GM18499 (cell line): ENCODE results near the gene ADGRA3.

Experiments used
- ATAC-seq: cut with Tn5 transposase; IDR thresholded peaks from one replicate; pipeline ENCODE4 v1.9.1; 2021; ENCODE audit warnings: moderate number of reproducible peaks; ENCODE audit not compliant: insufficient read depth, unreplicated experiment

ADGRA3 gene

GRCh38 chr4:22510750-22511149 lies 5.1 kb downstream of the ADGRA3 start:
- no peak for ATAC-seq

DNA sequence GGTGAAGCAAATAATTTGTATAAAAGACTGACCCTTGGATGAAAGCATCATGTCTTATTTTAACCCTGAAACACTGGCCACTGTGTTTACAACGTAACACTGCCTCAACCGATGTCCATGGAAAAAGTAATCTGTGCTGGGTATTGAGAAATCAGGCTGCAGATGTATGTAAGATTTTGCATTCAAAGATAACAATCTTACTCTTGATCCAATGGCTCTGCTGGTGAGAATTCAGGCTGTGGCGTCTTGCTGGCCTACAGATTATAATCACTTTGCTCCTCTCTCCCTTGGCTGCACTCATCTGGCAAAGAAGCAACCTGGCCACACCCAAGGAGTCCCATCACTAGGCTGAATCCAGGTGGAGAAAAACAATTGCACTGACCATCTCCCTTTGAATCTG lies 7.5 kb downstream of the ADGRA3 start:
- no peak for ATAC-seq

DNA sequence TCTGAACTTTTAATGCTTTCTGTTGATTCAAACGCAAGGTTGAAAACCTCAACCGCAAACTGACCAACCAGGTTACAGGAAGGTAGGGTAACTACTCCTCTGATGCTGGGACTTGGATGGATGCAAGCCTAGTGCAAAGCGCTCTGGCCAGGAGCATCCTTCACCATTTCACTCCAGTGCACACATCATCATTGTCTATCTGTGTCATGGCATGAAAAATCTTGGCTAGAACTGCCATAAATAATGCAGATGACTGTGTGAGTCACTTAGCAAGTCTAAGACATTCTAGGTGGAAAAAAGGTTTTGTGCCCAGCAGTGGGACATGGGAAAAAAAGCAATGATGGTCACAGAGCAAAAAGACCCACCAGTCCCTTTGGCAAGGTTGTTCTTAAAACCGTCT lies 10.9 kb downstream of the ADGRA3 start:
- no peak for ATAC-seq

DNA sequence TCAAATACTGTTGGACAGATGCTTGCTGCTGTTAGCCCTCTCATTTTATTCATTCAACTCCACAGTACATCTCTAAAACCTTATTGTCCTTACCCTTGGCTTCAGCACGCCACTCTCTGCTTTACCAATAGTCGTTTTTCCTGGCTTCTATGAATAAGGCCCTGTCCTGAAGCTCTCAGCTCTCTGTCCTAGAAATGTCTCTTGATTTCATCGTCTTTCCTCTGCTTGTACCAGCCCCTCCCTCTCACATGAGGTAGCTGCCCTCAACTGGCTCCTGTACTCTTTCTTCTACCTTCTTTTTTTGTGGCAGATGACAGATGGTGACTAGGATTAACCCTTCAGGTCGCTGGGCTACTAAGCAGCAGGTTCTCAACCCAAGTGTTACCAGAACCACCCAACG lies 11.4 kb downstream of the ADGRA3 start:
- no peak for ATAC-seq

GRCh38 chr4:22502895-22503814 lies 12.7 kb downstream of the ADGRA3 start:
- ATAC-seq = no peak

GRCh38 chr4:22501715-22502095 lies 14.2 kb downstream of the ADGRA3 start:
- no peak for ATAC-seq

GRCh38 chr4:22500831-22501714 lies 14.8 kb downstream of the ADGRA3 start:
- ATAC-seq = no peak

DNA sequence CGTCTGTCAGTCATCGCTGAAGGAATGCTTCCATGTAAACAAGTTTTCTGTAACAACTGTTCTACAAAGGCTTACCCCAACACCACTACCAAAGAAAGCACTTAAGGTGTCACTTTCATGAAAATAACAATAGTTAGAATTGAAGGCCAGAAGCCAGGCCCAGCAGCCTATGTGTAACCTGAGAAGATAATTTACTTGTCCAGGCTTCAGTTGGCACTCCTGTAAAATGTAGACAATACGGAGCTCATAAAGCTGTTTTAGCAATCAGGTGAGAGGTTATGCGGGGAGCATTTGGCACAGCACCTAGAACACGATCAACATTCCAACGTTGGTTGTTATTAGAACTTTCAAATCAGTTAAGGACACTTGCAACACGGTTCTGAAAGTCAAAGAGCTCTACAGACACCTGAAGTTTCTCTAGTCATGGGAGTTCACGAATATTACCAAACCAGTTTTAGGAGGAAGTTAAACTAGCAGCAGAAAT lies 15.7 kb downstream of the ADGRA3 start:
- no peak for ATAC-seq

- no peak for ATAC-seq
Measured at GRCh38 chr4:22498866-22499265, 17.0 kb downstream of the ADGRA3 start.

GRCh38 chr4:22496165-22496813 lies 19.6 kb downstream of the ADGRA3 start:
- ATAC-seq = no peak

DNA sequence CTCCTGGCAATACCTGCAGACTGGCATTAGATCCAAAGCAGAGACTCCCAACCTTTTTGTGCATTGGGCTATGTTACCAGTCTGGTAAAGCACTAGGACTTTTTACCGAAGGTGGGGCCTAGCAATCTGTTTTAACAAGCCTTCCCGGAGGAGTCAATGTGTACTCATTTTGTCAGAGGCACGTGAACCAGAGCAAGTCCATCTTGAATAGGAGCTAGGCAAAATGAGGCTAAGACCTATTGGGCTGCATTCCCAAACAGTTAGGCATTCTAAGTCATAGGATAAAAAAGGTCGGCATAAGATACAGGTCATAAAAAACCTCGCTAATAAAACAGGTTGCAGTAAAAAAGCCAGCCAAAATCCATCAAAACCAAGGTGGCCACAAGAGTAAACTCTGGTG lies 22.3 kb downstream of the ADGRA3 start:
- ATAC-seq = no peak

GRCh38 chr4:22492987-22493386 lies 22.9 kb downstream of the ADGRA3 start:
- no peak for ATAC-seq

GRCh38 chr4:22491939-22492338 lies 23.9 kb downstream of the ADGRA3 start:
- ATAC-seq = no peak

DNA sequence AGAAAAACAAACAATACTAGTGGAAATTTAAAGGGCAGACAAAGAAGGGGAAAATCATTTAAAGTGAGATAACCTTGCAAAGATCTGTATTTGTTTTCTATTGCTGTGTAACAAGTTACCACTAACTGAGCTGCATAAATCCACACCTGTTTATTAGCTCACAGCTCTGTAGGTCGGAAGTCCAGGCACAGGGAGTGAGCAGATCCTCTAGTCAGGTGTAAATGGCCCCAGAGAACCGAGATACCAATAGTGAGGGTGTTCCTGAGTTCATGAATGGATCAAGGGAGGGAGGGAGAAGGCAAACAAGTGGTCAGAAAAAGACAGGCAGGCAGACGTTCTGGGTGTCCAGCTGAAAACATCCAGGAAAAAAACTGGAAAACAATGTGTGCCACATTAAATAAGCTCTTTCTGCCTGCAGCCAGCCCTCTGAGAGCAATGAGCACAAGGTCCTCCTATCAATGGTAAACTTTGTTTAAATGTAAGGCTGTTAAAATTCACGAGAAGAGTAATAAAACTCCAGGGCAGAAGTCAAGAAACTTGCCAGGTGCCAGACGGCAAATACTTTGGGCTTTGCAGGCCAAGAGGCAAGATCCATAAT lies 25.0 kb downstream of the ADGRA3 start:
- no peak for ATAC-seq

DNA sequence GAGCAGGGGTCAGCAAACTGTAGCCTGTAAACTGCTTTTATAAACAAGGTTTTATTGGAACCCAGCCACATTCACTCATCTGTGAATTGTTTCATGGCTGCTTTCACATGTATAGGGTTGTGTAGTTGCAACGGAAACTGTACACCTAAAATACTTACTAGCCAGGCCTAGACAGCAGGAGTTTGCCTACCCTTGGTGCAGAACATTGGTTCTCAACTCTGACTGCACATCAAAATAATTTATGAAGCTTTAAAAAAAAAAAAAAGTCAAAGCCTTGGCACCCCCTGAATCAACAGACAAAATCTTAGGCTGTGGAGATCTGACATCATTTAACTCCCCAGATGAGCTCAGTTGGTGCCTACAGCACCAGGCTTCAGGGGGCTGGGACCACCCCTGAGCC lies 27.8 kb downstream of the ADGRA3 start:
- ATAC-seq = no peak

- ATAC-seq = no peak
Measured at GRCh38 chr4:22487328-22487727, 28.5 kb downstream of the ADGRA3 start.

DNA sequence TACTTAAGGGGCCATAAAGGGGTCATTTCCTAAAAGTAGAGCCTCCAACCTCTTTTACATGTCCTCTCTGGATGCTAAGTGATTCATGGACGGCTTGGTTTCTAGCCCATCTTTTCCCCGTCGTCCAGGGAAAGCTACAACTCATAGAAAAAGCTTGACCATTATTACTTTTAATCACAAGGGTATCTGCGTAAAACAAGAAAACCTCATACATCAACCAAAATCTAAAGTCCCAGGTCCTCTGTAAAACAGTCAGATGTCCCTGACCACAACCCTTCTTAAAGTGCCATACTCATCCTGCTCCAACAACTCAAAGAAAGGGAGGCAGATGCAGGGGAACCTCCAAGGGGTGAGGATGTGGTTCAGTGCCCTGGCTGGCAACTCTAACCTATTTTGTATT lies 29.6 kb downstream of the ADGRA3 start:
- no peak for ATAC-seq

GRCh38 chr4:22485737-22486136 lies 30.1 kb downstream of the ADGRA3 start:
- no peak for ATAC-seq

DNA sequence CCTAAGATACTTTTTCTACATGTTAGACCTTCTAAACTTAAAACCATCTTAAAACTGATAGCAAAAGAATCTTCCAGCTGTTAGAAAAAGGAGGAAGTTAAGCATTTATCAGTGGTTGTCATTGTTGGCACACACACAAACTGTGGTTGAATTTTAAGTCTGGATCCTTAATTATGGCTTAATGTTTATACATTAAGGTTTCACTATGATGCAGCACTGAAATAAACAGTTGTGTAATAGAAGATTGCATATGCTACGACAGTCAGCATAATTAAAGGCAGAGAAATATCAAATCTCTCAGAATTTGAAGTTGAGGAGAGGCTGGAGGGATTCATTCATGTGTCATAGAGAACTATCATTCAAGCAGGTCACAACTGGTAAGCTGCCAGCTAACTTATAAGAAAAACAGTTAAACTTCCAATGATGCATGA lies 32.3 kb downstream of the ADGRA3 start:
- no peak for ATAC-seq
